ENCODE measurements around the gene P4HA1. TPM values are rescaled to one million over a fixed set of nuclear protein-coding genes. Genes with fewer than 3 reads are reported as not detected.
"Not testable (repeated sequence)": the region's sequence is repeated elsewhere in the genome, so short reads cannot be mapped to it uniquely, and the experiment has no call there.

P4HA1 gene
- total RNA-seq, 1 donor from 2014 or later, result 25.0 TPM

DNA sequence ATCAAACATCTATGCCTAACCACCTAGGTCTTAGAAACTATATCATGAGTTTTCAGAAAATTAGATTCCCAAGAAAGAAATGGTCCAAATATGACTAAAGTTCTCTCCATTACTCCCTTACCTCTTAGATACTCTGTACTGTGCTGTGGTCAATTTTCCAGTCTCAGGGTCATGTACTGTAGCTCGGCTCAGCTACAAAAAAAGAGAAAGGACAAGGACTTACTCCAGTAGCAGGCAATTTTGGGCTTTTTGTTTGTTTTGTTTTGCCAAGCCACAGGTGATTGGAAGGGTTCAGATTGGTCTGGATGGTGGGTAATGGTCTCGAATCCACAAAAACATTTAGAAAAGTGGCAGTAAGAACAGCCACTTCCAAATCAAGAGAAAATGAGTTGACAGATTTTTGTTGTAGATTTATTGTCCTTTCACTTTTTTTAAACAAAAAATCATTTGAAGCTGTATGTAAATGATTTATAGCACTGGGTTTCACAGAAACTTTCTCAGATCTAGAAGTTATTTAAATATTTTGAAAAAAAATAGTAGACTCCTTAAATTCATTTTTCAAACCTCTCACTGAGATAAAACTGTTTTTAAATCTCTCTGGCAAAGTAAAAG is 52.8 kb downstream of the P4HA1 start:
- no peak for DNase-seq (ENCODE audit: low spot score)

DNA sequence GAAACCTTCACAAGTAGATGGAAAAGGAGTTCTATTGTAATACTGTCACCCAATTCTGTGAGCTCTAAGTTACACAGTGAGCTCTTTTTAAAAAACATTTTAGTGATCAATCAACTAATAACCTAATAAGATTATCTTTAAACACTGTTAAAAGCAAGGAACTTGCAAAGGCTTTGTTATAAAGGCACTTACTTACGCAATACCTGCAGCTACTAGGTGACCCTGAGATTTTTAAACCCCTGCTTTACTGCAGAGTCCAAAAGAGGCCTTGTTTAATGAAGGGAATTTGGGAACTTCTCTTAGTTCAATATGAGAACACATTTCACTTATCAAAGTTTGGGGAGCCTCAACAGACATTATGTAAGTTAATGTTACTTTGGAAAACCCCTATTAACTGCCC is 53.3 kb downstream of the P4HA1 start:
- no peak for DNase-seq (ENCODE audit: low spot score)

DNA sequence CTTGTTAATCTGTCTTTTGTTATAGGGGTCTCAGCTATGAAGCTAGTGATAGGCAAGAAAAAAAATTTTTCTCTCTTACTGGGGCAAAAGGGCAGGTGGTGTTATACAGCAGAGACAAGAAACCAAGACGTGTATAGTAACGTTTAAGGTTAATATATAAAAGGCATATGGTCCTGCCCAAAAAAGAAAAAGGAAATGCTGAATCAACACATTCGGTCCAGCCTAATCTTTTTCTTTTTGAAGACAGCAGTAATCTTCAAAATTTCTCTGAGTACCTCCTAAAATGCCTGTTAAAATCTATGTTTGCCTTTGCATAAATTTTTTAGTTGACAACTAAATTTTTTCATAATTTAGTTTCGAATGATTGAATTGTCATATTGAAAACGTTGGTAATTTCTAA is 54.5 kb downstream of the P4HA1 start:
- no peak for DNase-seq (ENCODE audit: low spot score)

DNA sequence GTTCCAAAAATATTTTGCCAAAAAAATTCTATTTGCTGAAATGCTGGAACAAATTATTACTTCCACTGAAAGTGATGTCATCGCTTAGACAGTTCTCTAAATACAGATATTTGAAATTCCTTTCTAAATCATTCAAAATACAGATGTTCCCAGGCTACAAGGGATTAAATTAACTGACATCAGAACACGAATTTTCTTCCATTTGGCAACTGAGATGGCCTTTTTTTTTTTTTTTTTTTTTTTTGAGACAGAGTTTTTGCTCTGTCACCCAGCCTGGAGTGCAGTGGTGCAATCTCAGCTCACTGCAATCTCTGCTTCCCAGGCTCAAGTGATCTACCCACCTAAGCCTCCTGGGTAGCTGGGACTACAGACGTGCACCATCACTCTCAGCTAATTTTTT is 57.0 kb downstream of the P4HA1 start:
- DNase-seq (ENCODE audit: low spot score), result no peak

DNA sequence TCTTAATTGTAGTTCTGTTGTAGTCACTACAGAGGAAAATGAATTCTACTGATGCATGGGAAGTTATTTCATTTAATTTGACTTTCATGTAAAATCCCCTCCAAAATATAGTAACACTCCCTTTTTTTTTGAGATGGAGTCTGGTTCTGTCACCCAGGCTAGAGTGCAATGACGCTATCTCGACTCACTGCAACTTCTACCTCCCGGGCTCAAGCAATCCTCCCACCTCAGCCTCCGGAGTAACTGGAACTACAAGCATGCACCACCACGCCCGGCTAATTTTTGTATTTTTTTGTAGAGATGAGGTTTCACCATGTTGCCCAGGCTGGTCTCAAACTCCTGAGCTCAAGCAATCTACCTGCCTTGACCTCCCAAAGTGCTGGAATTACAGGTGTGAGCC is 60.4 kb downstream of the P4HA1 start:
- not testable (repeated sequence) for DNase-seq (ENCODE audit: low spot score)

DNA sequence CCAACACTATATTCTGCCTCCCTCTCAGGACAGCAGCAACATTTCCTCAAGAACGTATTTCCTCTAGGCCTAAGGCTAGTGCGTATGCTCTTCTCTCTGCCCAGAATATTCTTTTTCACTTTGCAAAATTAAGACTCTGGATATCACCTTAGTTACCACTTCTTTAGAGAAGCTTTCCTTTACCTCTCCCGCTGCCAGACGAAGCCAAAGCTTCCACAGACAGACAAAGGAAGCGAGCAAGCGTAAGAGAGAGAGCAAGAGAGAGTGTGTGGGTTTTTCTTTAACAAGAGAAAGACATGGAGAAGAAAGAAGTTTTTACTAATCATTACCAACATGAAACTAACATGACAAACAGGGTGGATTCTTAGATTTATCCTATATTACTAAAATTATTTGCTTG is 64.1 kb downstream of the P4HA1 start:
- DNase-seq (ENCODE audit: low spot score), result no peak

DNA sequence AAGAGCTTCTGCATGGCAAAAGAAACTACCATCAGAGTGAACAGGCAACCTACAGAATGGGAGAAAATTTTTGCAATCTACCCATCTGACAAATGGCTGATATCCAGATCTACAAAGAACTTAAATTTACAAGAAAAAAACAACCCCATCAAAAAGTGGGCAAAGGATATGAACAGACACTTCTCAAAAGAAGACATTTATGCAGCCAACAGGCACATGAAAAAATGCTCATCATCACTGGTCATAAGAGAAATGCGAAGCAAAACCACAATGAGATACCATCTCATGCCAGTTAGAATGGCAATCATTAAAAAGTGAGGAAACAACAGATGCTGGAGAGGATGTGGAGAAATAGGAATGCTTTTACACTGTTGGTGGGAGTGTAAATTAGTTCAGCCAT is 70.0 kb downstream of the P4HA1 start:
- not testable (repeated sequence) for DNase-seq (ENCODE audit: low spot score)

DNA sequence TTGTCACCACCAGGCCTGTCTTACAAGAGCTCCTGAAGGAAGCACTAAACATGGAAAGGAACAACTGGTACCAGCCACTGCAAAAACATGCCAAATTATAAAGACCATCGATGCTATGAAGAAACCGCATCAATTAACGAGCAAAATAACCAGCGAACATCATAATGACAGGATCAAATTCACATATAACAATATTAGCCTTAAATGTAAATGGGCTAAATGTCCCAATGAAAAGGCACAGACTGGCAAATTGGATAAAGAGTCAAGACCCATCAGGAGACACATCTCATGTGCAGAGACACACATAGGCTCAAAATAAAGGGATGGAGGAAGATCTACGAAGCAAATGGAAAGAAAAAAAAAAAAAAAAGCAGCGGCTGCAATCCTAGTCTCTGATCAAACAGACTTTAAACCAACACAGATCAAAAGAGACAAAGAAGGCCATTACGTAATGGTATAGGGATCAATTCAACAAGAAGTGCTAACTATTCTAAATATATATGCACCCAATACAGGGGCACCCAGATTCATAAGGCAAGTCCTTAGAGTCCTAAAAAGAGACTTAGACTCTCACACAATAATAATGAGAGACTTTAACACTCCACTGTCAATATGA is 73.1 kb downstream of the P4HA1 start:
- not testable (repeated sequence) for DNase-seq (ENCODE audit: low spot score)

DNA sequence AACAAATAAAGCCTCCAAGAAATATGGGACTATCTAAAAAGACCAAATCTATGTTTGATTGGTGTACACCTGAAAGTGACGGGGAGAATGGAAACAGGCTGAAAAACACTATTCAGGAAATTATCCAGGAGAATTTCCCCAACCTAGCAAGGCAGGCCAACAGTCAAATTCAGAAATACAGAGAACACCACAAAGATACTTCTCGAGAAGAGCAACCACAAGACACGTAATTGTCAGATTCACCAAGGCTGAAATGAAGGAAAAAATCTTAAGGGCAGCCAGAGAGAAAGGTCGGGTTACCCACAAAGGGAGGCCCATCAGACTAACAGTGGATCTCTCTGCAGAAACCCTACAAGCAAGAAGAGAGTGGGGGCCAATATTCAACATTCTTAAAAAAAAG is 73.7 kb downstream of the P4HA1 start:
- not testable (repeated sequence) for DNase-seq (ENCODE audit: low spot score)

DNA sequence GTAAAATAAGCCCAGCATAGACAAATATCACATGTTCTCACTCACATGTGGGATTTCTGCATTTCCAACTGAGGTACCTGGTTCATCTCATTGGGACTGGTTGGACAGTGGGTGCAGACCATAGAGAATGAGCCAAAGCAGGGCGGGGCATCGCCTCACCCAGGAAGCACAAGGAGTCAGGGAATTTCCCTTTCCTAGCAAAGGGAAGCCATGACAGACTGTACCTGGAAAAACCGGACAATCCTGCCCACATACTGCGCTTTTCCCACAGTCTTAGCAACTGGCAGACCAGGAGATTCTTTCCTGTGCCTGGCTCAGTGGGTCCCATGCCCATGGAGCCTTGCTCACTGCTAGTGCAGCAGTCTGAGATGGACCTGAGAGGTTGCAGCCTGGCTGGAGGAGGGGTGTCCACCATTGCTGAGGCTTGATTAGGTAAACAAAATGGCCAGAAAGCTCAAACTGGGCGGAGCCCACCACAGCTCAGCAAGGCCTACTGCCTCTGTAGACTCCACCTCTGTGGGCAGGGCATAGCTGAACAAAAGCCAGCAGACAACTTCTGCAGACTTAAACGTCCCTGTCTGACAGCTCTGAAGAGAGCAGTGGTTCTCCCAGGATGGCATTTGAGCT is 75.0 kb downstream of the P4HA1 start:
- DNase-seq (ENCODE audit: low spot score), result not testable (repeated sequence)

DNA sequence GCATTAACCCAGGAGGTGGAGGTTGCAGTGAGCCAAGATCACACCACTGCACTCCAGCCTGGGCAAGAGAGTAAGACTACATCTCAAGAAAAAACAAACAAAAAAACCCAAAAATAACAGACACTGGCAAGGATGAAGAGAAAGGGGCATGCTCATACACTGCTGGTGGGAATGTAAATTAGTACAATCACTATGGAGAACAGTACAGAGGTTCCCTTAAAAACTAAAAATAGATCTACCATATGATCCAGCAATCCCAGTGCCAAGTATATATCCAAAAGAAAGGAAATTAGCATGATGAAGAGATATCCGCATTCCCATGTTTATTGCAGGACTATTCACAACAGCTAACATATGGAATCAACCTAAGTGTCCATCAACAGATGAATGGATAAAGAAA is 75.6 kb downstream of the P4HA1 start:
- no peak for DNase-seq (ENCODE audit: low spot score)

DNA sequence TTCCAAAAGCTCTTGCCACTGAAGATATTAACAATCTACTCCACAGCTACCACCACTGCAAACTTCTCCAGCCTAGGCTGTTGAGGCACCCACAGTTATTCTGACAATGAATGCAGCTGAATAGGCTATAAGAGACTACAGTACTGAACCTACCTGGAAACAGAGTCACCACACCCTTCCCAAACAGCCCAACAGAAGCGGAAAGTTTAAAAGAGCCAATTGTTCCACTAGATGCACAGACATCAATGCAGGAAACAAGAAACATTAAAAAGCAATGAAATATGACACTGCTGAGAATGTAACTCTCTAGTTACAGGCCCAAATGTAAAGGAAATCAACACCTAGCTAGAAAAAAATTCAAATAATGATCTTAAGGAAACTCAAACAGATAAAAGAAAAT is 77.6 kb downstream of the P4HA1 start:
- no peak for DNase-seq (ENCODE audit: low spot score)

DNA sequence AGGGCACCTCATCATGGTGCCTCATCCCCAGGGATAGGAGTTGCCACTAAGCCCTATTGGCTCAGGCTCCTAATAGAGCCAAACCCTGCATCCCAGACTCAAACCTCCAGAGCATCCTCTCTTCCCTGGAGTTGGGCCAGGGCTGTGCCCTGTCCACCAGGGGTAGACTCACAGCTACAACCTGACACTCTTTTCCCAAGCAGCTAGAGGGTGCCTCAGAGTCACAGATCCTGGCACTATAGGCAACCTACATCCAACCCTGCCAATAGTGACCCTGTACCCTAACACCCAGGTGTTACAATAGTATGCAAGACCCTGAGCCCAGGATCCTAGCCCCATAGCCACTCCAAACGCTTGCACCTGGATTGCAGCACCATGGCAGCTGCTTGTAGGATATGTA is 78.0 kb downstream of the P4HA1 start:
- no peak for DNase-seq (ENCODE audit: low spot score)

DNA sequence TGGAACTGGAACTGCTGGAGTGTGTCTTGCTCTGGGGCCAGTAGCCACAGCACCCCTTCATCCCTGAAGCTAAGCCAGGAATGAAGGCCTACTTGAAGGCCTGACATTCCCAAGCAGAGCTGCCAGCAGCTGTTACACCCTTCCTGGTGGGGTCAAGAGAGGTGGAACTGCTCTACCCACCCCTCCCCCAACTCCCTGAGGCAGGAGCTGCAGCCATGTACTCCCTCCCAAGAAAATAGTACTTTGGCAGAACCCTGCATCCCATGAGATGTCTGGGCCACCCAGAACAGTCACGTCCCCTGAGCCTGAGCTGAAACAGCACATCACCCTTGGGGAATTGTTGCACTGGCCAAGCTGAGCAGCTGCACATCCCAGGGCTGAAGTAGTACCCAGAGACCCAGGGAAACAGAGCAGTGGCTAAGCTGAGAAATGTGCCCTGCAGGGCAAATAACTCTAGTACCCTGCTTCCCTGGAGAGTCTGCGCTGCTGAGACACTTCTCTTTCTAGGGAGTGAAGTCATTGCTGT is 78.6 kb downstream of the P4HA1 start:
- no peak for DNase-seq (ENCODE audit: low spot score)

DNA sequence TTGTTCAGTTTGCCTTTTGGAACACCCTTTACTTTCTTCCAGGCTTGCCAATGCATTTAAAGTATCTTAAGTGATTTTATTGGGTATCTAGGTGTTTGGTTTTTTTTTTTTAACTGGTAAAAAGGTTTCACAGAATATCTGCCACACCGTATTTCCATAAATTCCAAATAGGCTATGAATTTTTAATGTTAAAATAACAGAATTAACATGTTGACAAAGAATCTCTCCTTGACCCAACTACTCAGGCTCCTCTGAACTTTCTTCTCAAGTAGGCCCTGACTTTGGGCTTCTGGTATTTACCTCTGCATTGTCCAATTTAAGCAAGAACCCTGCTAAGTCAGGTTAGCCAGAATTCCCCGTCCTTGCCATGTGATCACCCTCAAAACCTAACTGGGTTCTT is 80.9 kb downstream of the P4HA1 start:
- no peak for DNase-seq (ENCODE audit: low spot score)

DNA sequence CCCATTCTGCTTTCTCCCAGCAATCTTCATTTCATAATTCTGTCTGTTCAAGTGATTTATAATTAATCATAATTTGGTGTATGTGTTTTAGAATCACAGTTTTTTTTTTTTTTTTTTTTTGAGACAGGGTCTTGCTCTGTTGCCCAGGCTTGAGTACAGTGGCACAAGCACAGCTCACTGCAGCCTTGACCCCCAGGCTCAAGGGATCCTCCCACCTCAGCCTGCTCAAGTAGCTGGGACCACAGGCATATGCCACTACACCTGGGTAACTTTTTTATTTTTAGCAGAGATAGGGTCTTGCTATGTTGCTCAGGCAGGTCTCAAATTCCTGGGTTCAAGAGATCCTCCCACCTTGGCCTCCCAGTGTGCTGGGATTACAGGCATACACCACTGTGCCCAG is 92.8 kb downstream of the P4HA1 start:
- no peak for DNase-seq (ENCODE audit: low spot score)

DNA sequence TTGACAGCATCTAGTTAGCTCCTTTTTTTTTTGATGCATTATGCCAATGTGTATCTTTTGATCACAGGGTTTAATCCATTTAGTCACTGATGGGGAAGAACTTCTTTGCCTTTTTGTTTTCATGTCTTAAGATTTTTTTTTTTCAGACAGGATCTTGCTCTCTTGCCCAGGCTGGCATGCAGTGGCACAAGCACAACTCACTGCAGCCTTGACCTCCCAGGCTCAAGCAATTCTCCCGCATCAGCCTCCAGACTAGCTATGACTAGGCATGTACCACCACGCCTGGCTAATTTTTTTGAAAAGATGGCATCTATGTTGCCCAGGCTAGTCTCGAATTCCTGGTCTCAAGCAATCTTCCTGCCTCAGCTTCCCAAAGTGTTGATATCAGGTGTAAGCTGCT is 95.7 kb downstream of the P4HA1 start:
- no peak for DNase-seq (ENCODE audit: low spot score)

DNA sequence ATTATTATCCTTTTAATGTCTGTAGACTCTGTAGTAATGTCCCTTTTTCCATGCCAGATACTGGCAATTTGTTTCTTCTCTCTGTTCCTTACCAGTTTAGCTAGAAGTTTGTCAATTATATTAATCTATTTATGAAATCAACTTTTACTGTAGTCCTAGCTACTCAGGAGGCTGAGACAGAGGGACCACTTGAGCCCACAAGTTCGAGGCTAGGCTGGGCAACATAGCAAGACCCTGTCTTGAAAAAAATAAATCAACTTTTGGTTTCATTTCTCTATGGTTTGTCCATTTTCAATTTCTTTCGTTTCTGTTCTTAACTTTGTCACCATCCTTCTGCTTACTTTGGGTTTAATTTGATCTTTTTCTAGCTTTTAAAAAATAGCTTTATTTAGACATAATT is 99.6 kb downstream of the P4HA1 start:
- DNase-seq (ENCODE audit: low spot score), result no peak

DNA sequence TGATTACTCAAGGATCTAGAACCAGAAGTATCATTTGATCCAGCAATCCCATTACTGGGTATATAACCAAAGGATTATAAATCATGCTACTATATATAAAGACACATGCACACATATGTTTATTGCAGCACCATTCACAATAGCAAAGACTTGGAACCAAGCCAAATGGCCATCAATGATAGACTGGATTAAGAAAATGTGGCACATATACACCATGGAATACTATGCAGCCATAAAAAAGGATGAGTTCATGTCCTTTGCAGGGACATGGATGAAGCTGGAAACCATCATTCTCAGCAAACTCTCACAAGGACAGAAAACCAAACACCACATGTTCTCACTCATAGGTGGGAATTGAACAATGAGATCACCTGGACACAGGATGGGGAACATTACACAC is 101.2 kb downstream of the P4HA1 start:
- not testable (repeated sequence) for DNase-seq (ENCODE audit: low spot score)

DNA sequence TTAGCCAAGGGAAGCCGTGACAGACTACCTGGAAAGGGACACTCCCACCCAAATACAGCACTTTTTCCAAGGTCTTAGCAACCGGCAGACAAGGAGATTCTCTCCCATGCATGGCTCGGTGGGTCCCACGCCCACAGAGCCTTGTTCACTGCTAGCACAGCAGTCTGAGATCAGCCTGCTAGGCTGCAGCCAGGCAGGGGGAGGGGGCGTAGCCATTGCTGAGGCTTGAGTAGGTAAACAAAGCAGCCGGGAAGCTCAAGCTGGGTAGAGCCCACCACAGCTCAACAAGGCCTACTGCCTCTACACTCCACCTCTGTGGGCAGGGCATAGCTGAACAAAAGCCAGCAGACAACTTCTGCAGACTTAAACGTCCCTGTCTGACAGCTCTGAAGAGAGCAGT is 106.9 kb downstream of the P4HA1 start:
- not testable (repeated sequence) for DNase-seq (ENCODE audit: low spot score)

DNA sequence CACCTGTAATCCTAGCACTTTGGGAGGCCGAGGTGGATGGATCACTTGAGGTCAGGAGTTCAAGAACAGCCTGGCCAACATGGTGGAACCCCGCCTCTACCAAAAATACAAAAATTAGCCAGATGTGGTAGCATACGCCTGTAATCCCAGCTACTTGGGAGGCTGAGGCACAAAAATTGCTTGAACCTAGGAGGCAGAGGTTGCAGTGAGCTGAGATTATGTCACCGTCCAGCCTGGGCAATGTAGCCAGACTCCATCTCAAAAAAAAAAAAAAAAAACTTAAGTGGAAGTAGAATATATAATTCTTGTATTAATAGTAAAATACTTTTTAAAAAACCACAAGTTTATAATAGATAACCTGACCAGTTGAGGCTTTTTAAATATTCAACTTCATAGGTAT is 112.0 kb downstream of the P4HA1 start:
- DNase-seq (ENCODE audit: low spot score), result not testable (repeated sequence)

DNA sequence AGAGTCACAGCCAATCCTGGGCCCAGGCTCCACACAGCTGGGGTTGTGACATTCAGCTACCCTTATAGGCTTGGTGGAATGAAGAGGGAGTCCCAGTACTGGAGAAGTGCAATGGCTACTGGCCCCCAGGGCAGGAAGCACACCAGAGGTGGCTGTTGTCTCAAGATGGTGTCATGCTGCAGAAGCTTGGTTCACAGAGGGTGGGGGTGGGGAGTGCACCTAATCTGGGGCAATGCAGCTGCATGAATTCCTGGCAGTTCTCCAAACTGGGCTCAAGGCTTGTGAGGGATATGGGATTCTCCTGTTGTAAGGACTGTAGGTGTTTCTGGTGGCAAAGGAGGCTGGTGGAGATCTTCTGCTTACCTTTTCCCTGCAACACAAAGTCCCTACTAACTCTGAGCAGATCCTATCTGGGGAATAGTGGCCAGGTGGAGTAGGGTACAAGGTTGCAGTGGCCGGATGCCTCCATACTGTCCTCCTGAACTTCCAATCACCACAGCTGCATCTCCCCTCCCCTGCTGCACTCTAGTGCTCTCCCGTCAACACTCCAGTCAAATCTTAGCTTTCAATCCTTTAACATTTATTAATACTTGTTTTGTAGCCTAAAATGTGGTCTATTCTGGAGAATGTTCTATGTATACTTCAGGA is 114.7 kb downstream of the P4HA1 start:
- no peak for DNase-seq (ENCODE audit: low spot score)
